SK-N-SH treated with all-trans-retinoic acid at 6 μM for 48 hours (cell line): ENCODE results near the gene DPP10.

Experiments
- ATAC-seq: fragments of 200-7000 bp; cut with Tn5 transposase; 3 replicates; pipeline ENCODE4 v1.9.1; 2020; ENCODE audit warnings: mild to moderate bottlenecking, moderate library complexity
- BACH2 ChIP-seq: fragments of 250-450 bp; sonication (Bioruptor Pico); IDR thresholded peaks from 2 replicates; pipeline ENCODE4 v1.9.0; 2021; ENCODE audit warnings: mild to moderate bottlenecking, borderline replicate concordance
- CREB5 ChIP-seq: fragments of 250-450 bp; sonication (Bioruptor Pico); IDR thresholded peaks from 2 replicates; pipeline ENCODE4 v1.5.1; 2020; ENCODE audit warnings: low read depth, mild to moderate bottlenecking, moderate library complexity
- CSDC2 ChIP-seq: fragments of 250-450 bp; sonication (Bioruptor Pico); IDR thresholded peaks from 2 replicates; pipeline ENCODE4 v1.5.0; 2020; ENCODE audit warnings: mild to moderate bottlenecking, moderate library complexity
- CSRNP3 ChIP-seq: fragments of 250-450 bp; sonication (Bioruptor Pico); IDR thresholded peaks from 2 replicates; pipeline ENCODE4 v1.5.1; 2021; ENCODE audit warnings: mild to moderate bottlenecking, moderate library complexity
- ESRRG ChIP-seq: fragments of 250-450 bp; sonication (Bioruptor Pico); IDR thresholded peaks from 2 replicates; pipeline ENCODE4 v1.6.1; 2021; ENCODE audit warnings: mild to moderate bottlenecking
- ISL1 ChIP-seq: fragments of 250-450 bp; sonication (Bioruptor Pico); IDR thresholded peaks from 2 replicates; pipeline ENCODE4 v2.1.2; 2022; ENCODE audit warnings: mild to moderate bottlenecking, moderate library complexity
- OSR1 ChIP-seq: fragments of 250-450 bp; sonication (Bioruptor Pico); IDR thresholded peaks from 2 replicates; pipeline ENCODE4 v1.8.0; 2022; ENCODE audit warnings: moderate library complexity, mild to moderate bottlenecking, inconsistent platforms
- PATZ1 ChIP-seq: fragments of 250-450 bp; sonication (Bioruptor Pico); IDR thresholded peaks from 2 replicates; pipeline ENCODE4 v1.8.0; 2020; ENCODE audit warnings: mild to moderate bottlenecking, moderate library complexity, borderline replicate concordance
- POU6F1 ChIP-seq: fragments of 250-450 bp; sonication (Bioruptor Pico); IDR thresholded peaks from 2 replicates; pipeline ENCODE4 v1.8.0; 2021; ENCODE audit warnings: low read depth, mild to moderate bottlenecking, moderate library complexity, borderline replicate concordance
- PPARA ChIP-seq: fragments of 250-450 bp; sonication (Bioruptor Pico); IDR thresholded peaks from 2 replicates; pipeline ENCODE4 v1.5.0; 2020; ENCODE audit warnings: mild to moderate bottlenecking, borderline replicate concordance
- RARB ChIP-seq: fragments of 250-450 bp; sonication (Bioruptor Pico); IDR thresholded peaks from 2 replicates; pipeline ENCODE4 v1.8.0; 2021; ENCODE audit warnings: mild to moderate bottlenecking, moderate library complexity
- TCF4 ChIP-seq: fragments of 250-450 bp; sonication (Bioruptor Pico); IDR thresholded peaks from 2 replicates; pipeline ENCODE4 v1.8.0; 2021; ENCODE audit warnings: mild to moderate bottlenecking, moderate library complexity, borderline replicate concordance
- TOX ChIP-seq: fragments of 250-450 bp; sonication (Bioruptor Pico); IDR thresholded peaks from 2 replicates; pipeline ENCODE4 v1.8.0; 2021; ENCODE audit warnings: mild to moderate bottlenecking, moderate library complexity, borderline replicate concordance
- ZC3H10 ChIP-seq: fragments of 250-450 bp; sonication (Bioruptor Pico); IDR thresholded peaks from 2 replicates; pipeline ENCODE4 v1.5.1; 2021; ENCODE audit warnings: mild to moderate bottlenecking, moderate library complexity
- ZFP3 ChIP-seq: fragments of 250-450 bp; sonication (Bioruptor Pico); IDR thresholded peaks from 2 replicates; pipeline ENCODE4 v1.5.0; 2020; ENCODE audit warnings: mild to moderate bottlenecking, moderate library complexity
- ZFP30 ChIP-seq: fragments of 450-650 bp; formaldehyde crosslinking; IDR thresholded peaks from 2 replicates; pipeline ENCODE4 v1.5.0; 2022; ENCODE audit warnings: mild to moderate bottlenecking, moderate library complexity
- ZNF565 ChIP-seq: fragments of 450-650 bp; formaldehyde crosslinking; conservative IDR thresholded peaks from 2 replicates; pipeline ENCODE4 v1.5.0; 2020; ENCODE audit warnings: low read depth, mild to moderate bottlenecking, moderate library complexity

The DPP10 gene

GRCh38 chr2:115796078-115796477, 1353.6 kb downstream of the DPP10 start:
- no peak for TF ChIP-seq CSRNP3 (CRISPR knock-in tag)
- no peak for TF ChIP-seq TOX (CRISPR knock-in tag)
- TF ChIP-seq ZC3H10 (CRISPR knock-in tag), result no peak
- no peak for TF ChIP-seq POU6F1
- no peak for TF ChIP-seq ZFP3 (CRISPR knock-in tag)
- TF ChIP-seq BACH2 (CRISPR knock-in tag), result no peak
- TF ChIP-seq OSR1 (CRISPR knock-in tag), result no peak
- no peak for TF ChIP-seq ESRRG (CRISPR knock-in tag)
- no peak for ATAC-seq

- TF ChIP-seq ZFP30 (CRISPR knock-in tag) (no peak), PATZ1 (CRISPR knock-in tag) (no peak), ISL1 (CRISPR knock-in tag) (no peak), BACH2 (CRISPR knock-in tag) (no peak), ZNF565 (CRISPR knock-in tag) (no peak), ZFP3 (CRISPR knock-in tag) (no peak), PPARA (CRISPR knock-in tag) (no peak), OSR1 (CRISPR knock-in tag) (no peak), TCF4 (CRISPR knock-in tag) (no peak), POU6F1 (no peak), ESRRG (CRISPR knock-in tag) (no peak), CSDC2 (CRISPR knock-in tag) (no peak), CREB5 (no peak)
- TF ChIP-seq, all 23 proteins: peak for 0
- ATAC-seq, result no peak
These were observed 1364.8 kb downstream of the DPP10 start for GRCh38 chr2:115807276-115807675.

GRCh38 chr2:115825912-115826311, 1383.5 kb downstream of the DPP10 start:
- ATAC-seq, result no peak
- no peak for TF ChIP-seq RARB (CRISPR knock-in tag)
- TF ChIP-seq ZFP3 (CRISPR knock-in tag), result no peak
- no peak for TF ChIP-seq BACH2 (CRISPR knock-in tag)
- no peak for TF ChIP-seq CREB5
- no peak for TF ChIP-seq CSRNP3 (CRISPR knock-in tag)
- TF ChIP-seq ESRRG (CRISPR knock-in tag), result no peak
- TF ChIP-seq, all 23 proteins: peak for 0
